D721Med (cell line): Measurements from ENCODE around the gene OAS1.

ENCODE experiments used
- DNase-seq: peaks from one replicate; pipeline ENCODE4 v3.0.0; 2011; ENCODE audit warnings: low spot score; ENCODE audit not compliant: insufficient read length
- FAIRE-seq: peaks from 2 replicates; lab custom pipeline; 2011; peaks lifted over from hg19 to GRCh38; lab: Jason Lieb, UNC
- CTCF ChIP-seq: IDR thresholded peaks from 2 replicates; pipeline ENCODE4 v1.5.1; 2012; ENCODE audit warnings: mild to moderate bottlenecking, control low read depth; ENCODE audit not compliant: insufficient read depth; ENCODE audit errors: missing control alignments

The OAS1 gene

DNA sequence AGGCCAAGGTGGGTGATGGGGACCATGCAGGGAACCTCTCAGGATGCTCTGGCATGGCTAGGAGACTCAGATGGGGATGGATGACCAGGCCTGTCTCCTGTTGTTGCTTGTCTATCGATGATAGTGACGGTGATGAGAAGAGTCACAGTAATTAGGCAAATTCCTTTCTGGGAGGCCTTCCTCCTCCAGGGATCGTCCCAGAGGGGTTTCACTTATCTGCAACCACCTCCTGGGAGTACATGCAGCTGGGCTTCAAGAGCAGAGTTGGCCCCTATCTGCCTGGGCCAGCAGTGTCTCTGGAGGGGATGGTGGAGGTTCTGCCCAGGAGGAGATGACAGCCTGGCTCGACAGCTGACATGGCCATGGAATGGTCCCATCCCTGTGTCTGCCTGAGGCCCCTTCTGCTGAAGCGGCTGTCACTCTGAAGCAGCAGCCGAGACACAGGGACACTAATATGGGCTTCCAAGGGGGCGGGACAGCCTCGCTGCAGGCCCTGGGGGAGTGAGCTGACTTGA, 27.5 kb upstream of the OAS1 start:
- FAIRE-seq (no peak), DNase-seq (no peak)
- no peak for TF ChIP-seq CTCF

DNA sequence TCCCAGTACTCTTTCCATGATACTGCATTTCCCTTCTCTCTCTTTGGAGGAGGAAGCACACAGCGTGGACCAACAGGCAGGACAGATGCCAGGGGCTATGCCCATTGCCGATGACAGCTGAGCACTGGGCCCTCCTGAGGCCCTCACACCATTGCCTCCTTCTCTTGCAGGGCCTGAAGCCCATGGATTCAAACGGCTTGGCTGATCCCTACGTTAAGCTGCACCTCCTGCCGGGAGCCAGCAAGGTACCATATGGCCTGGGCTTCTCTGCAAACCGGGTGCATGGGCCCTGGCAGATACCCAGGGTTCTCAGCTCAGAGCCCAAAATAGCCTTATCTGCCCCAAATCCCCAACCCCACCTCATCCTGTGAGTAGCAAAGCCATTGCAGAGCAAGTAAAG, 25.2 kb upstream of the OAS1 start:
- FAIRE-seq (no peak), DNase-seq (no peak)
- no peak for TF ChIP-seq CTCF

GRCh38 chr12:112885236-112885635, 21.5 kb upstream of the OAS1 start:
- TF ChIP-seq CTCF: no peak
- DNase-seq (no peak), FAIRE-seq (no peak)

DNA sequence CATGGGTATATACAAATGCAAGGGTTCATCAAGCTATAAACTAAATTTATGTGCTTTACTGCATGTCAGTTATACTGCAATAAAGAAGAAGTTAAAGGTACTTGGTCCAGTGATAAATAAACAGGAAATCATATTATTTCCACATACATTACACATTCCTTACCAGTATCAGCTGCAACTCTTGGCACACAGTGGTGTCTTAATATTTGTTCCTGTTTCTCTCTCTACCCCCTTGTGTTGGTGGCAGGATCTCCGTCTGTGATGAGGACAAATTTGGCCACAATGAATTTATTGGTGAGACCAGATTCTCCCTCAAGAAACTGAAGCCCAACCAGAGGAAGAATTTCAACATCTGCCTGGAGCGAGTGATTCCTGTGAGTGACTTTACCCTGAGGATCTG, 19.2 kb upstream of the OAS1 start:
- FAIRE-seq (no peak), DNase-seq (no peak)
- TF ChIP-seq CTCF: no peak

- FAIRE-seq: no peak
- no peak for DNase-seq
- no peak for TF ChIP-seq CTCF
These were observed 15.4 kb upstream of the OAS1 start for GRCh38 chr12:112891093-112892024.

- TF ChIP-seq CTCF: no peak
- FAIRE-seq (no peak), DNase-seq (no peak)
These were observed 13.9 kb upstream of the OAS1 start for GRCh38 chr12:112892856-112893255.

DNA sequence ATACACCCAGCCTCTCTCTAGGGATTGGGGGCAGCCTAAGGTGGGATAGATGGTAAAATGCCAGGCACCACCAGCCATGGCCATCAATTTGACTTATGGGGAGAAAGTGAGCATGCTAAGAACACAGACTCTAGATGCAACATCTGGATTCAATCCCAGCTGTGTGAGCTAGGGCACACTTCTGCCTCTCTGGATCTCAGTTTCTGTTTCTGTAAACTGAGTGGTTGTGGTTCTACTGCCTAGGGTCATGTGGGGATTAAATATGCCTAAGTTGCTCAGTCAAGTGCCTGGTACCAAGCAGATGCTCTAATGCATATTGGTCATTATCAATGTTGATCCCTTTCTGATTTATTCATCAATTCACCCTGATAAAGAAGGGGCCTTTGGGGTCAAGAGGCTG, 12.6 kb upstream of the OAS1 start:
- FAIRE-seq (no peak), DNase-seq (no peak)
- TF ChIP-seq CTCF: no peak
